H9 (cell line): Measurements from ENCODE around the gene CCDC30. TPM values are rescaled to one million over a fixed set of nuclear protein-coding genes. Genes with fewer than 3 reads are reported as not detected.

Experiments
- DNase-seq: peaks from one replicate; pipeline ENCODE4 v3.0.0-alpha.2; 2017
- H2AFZ ChIP-seq: one replicate; pipeline ENCODE4 v1.6.1; 2013; ENCODE audit warnings: mild to moderate bottlenecking, low read length, control low read depth, moderate library complexity
- H2AK5ac ChIP-seq: 2 replicates; pipeline ENCODE4 v1.6.1; 2013; ENCODE audit warnings: low read length, control low read depth, mixed read lengths; ENCODE audit not compliant: insufficient read length
- H2BK120ac ChIP-seq: one replicate; pipeline ENCODE4 v1.6.1; 2013; ENCODE audit warnings: low read depth, mild to moderate bottlenecking, low read length, control low read depth, inconsistent platforms; ENCODE audit not compliant: poor library complexity, severe bottlenecking
- H2BK12ac ChIP-seq: 2 replicates; pipeline ENCODE4 v1.6.1; 2013; ENCODE audit warnings: low read length, control low read depth, mixed read lengths, low read depth; ENCODE audit not compliant: insufficient read length
- H2BK15ac ChIP-seq: 2 replicates; pipeline ENCODE4 v1.6.1; 2013; ENCODE audit warnings: low read depth, low read length, control low read depth
- H2BK20ac ChIP-seq: one replicate; pipeline ENCODE4 v1.6.1; 2013; ENCODE audit warnings: low read depth, mild to moderate bottlenecking, low read length, control low read depth, inconsistent platforms; ENCODE audit not compliant: poor library complexity, severe bottlenecking
- H2BK5ac ChIP-seq: 2 replicates; pipeline ENCODE4 v1.6.1; 2013; ENCODE audit warnings: low read length, control low read depth, mixed read lengths; ENCODE audit not compliant: insufficient read length
- H3K14ac ChIP-seq: 2 replicates; pipeline ENCODE4 v1.6.1; 2013; ENCODE audit warnings: low read length, control low read depth; ENCODE audit not compliant: insufficient read depth
- H3K18ac ChIP-seq: 2 replicates; pipeline ENCODE4 v1.6.1; 2013; ENCODE audit warnings: low read depth, mild to moderate bottlenecking, mixed read lengths, low read length, control low read depth; ENCODE audit not compliant: insufficient read length
- H3K23ac ChIP-seq: 2 replicates; pipeline ENCODE4 v1.6.1; 2013; ENCODE audit warnings: low read length, control low read depth, mixed read lengths, low read depth; ENCODE audit not compliant: insufficient read length
- H3K23me2 ChIP-seq: 2 replicates; pipeline ENCODE4 v1.6.1; 2013; ENCODE audit warnings: low read depth, mild to moderate bottlenecking, mixed read lengths, low read length, control low read depth; ENCODE audit not compliant: insufficient read length, poor library complexity, severe bottlenecking
- H3K27ac ChIP-seq: 2 replicates; pipeline ENCODE4 v1.5.1; 2013; ENCODE audit warnings: low read length, control low read depth, mixed read lengths, low read depth; ENCODE audit not compliant: insufficient read length
- H3K27me3 ChIP-seq: 2 replicates; pipeline ENCODE4 v1.6.1; 2013; ENCODE audit warnings: low read length, control low read depth, inconsistent platforms; ENCODE audit not compliant: insufficient read depth
- H3K4ac ChIP-seq: 2 replicates; pipeline ENCODE4 v1.6.1; 2013; ENCODE audit warnings: low read depth, mild to moderate bottlenecking, control low read depth, inconsistent platforms, low read length, moderate library complexity
- H3K4me1 ChIP-seq: 2 replicates; pipeline ENCODE4 v1.6.1; 2013; ENCODE audit warnings: low read length, control low read depth, inconsistent platforms; ENCODE audit not compliant: insufficient read depth
- H3K4me2 ChIP-seq: 2 replicates; pipeline ENCODE4 v1.6.1; 2013; ENCODE audit warnings: low read length, control low read depth, mixed read lengths; ENCODE audit not compliant: insufficient read length, insufficient read depth
- H3K56ac ChIP-seq: 2 replicates; pipeline ENCODE4 v1.6.1; 2013; ENCODE audit warnings: low read depth, mild to moderate bottlenecking, mixed read lengths, low read length, control low read depth; ENCODE audit not compliant: insufficient read length
- H3K79me1 ChIP-seq: 2 replicates; pipeline ENCODE4 v1.6.1; 2013; ENCODE audit warnings: low read depth, mild to moderate bottlenecking, moderate library complexity, low read length, control low read depth, inconsistent platforms; ENCODE audit not compliant: insufficient read depth, poor library complexity, severe bottlenecking
- H3K79me2 ChIP-seq: 2 replicates; pipeline ENCODE4 v1.6.1; 2013; ENCODE audit warnings: low read length, control low read depth, inconsistent platforms; ENCODE audit not compliant: insufficient read depth
- H3K9ac ChIP-seq: 2 replicates; pipeline ENCODE4 v1.6.1; 2013; ENCODE audit warnings: low read length, control low read depth, mixed read lengths; ENCODE audit not compliant: insufficient read length; ENCODE audit errors: extremely low read depth
- H3K9me3 ChIP-seq: one replicate; pipeline ENCODE4 v1.6.1; 2013; ENCODE audit warnings: low read depth, low read length, inconsistent platforms; ENCODE audit not compliant: control insufficient read depth
- H3T11ph ChIP-seq: one replicate; pipeline ENCODE4 v1.6.1; 2013; ENCODE audit warnings: mild to moderate bottlenecking, low read length, control low read depth, inconsistent platforms
- H4K20me1 ChIP-seq: one replicate; pipeline ENCODE4 v1.6.1; 2013; ENCODE audit not compliant: control insufficient read depth, insufficient read length, insufficient read depth
- H4K5ac ChIP-seq: 2 replicates; pipeline ENCODE4 v1.6.1; 2013; ENCODE audit warnings: low read depth, mild to moderate bottlenecking, mixed read lengths, low read length, control low read depth; ENCODE audit not compliant: insufficient read length
- H4K8ac ChIP-seq: replicated peaks from 2 replicates; pipeline ENCODE4 v1.6.1; 2013; ENCODE audit warnings: low read length, control low read depth, mixed read lengths, low read depth; ENCODE audit not compliant: insufficient read length
- H4K91ac ChIP-seq: 2 replicates; pipeline ENCODE4 v1.6.1; 2013; ENCODE audit warnings: low read depth, mild to moderate bottlenecking, moderate library complexity, mixed read lengths, low read length, control low read depth; ENCODE audit not compliant: insufficient read length
- H3K27ac Mint-ChIP-seq, 3 experiments: 2 replicates in 2 of 3; 3 replicates in 1 of 3; pipeline ENCODE4 v1.8.0; 2020 to 2021; ENCODE audit warnings: mixed read lengths in 3 of 3, mild to moderate bottlenecking in 1 of 3, moderate library complexity in 1 of 3
- H3K27me3 Mint-ChIP-seq: 2 replicates; pipeline ENCODE4 v1.8.0; 2021; ENCODE audit warnings: low read depth, mild to moderate bottlenecking, moderate library complexity, mixed read lengths
- H3K36me3 Mint-ChIP-seq, 3 experiments: 2 replicates in 2 of 3; 3 replicates in 1 of 3; pipeline ENCODE4 v1.8.0; 2020 to 2021; ENCODE audit warnings: low read depth in 3 of 3, mixed read lengths in 3 of 3; ENCODE audit not compliant: insufficient read depth in 1 of 3
- H3K4me1 Mint-ChIP-seq, 2 experiments: 2 replicates each; pipeline ENCODE4 v1.8.0; 2020; ENCODE audit warnings: mixed read lengths in 2 of 2
- H3K4me3 Mint-ChIP-seq, 2 experiments: 2 replicates in 1 of 2; 3 replicates in 1 of 2; pipeline ENCODE4 v1.8.0; 2020 to 2021; ENCODE audit warnings: mild to moderate bottlenecking in 2 of 2, mixed read lengths in 2 of 2, moderate library complexity in 1 of 2
- H3K9me3 Mint-ChIP-seq, 2 experiments: 2 replicates in 1 of 2; 3 replicates in 1 of 2; pipeline ENCODE4 v1.8.0; 2020; ENCODE audit warnings: mild to moderate bottlenecking in 2 of 2, mixed read lengths in 2 of 2, moderate library complexity in 1 of 2
- WGBS: extraction: QIAGEN DNeasy Blood & Tissue Kit; methylation state at CpG from one replicate; pipeline ENCODE4 v1.1.7; 2013; ENCODE audit warnings: missing lambda C conversion rate, low lambda C conversion rate, mixed read lengths; ENCODE audit not compliant: insufficient read length; ENCODE audit errors: extremely low coverage; 5-methylcytosine and 5-hydroxymethylcytosine counted together
- total RNA-seq: library from RNA; stranded (reverse); gene quantifications from 2 replicates; pipeline ENCODE4 v1.2.1, GENCODE V29; 2021
- TF ChIP-seq, protein P1 (sequence below): fragments of 200-600 bp; sonication (generic); conservative IDR thresholded peaks from 3 replicates; pipeline ENCODE4 v1.8.0; 2021; ENCODE audit warnings: antibody characterized with exemption, mild to moderate bottlenecking

The CCDC30 gene
- total RNA-seq, 1 experiment from 2014 or later: 1.8 TPM

DNA sequence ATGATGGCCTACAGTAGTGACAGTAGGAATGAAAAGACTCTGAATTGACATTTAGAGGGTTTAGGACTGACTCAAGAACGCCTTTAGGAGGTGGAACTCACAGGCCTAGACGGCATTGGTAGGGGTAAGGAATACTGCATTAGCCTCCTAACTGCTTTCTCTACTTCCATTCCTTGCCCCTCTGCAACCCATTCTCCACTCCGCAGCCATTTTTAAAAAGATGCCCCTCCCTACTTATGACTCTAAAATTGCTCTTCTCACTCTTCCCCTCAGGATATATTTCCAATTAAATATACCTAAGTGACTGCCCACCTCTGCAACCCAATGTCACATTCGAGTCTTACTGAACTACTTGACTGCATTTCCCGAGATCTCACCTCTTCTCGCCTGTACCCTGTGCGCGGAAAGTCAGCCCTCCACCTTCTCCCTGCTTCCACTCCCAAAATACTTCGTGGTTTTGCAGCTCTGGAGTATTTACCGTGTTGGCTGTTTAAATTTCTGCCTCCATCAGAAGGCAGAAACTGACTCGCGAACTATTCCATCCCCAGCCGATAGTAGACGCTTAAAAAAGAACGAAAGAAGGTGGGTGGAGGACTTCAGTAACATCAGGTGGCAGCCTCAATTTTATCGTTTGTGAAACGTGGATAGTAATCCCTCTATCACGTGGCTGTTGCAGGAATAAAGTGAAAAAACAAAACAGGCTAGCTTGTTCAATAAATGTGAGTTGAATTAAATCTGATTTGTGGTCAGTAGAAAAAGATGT is 218.0 kb downstream of the CCDC30 start:
- no peak overlapping the region for H4K5ac ChIP-seq
- H2AFZ ChIP-seq: no peak overlapping the region
- H3K18ac ChIP-seq: no peak overlapping the region
- H3K4me1 Mint-ChIP-seq: peaks cover 38 to 40% of the 10 kb centered on the region in 2 experiments
- peak overlapping the region; percentile 95 for H3K9ac ChIP-seq
- peaks cover 2% of the 10 kb centered on the region for H3K4me1 ChIP-seq
- no peak for DNase-seq
- no peak overlapping the region for H2BK20ac ChIP-seq
- peak overlapping the region; percentile 93 to 97 for H3K4me3 Mint-ChIP-seq
- peak overlapping the region; percentile 70 to 98 (median 98); a peak in 5 of 7 replicates for H3K27ac Mint-ChIP-seq
- TF ChIP-seq, protein P1, sequence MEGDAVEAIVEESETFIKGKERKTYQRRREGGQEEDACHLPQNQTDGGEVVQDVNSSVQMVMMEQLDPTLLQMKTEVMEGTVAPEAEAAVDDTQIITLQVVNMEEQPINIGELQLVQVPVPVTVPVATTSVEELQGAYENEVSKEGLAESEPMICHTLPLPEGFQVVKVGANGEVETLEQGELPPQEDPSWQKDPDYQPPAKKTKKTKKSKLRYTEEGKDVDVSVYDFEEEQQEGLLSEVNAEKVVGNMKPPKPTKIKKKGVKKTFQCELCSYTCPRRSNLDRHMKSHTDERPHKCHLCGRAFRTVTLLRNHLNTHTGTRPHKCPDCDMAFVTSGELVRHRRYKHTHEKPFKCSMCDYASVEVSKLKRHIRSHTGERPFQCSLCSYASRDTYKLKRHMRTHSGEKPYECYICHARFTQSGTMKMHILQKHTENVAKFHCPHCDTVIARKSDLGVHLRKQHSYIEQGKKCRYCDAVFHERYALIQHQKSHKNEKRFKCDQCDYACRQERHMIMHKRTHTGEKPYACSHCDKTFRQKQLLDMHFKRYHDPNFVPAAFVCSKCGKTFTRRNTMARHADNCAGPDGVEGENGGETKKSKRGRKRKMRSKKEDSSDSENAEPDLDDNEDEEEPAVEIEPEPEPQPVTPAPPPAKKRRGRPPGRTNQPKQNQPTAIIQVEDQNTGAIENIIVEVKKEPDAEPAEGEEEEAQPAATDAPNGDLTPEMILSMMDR: no peak
- H3K27me3 Mint-ChIP-seq: no peaks in the 10 kb centered on the region
- no peak overlapping the region for H2BK15ac ChIP-seq
- H2BK120ac ChIP-seq: no peak overlapping the region
- H3K9me3 Mint-ChIP-seq: no peaks in the 10 kb centered on the region
- no peak overlapping the region for H3K56ac ChIP-seq
- H3T11ph ChIP-seq: no peak overlapping the region
- no peak overlapping the region for H3K27ac ChIP-seq
- H3K23me2 ChIP-seq: peaks cover 15% of the 10 kb centered on the region
- H3K4ac ChIP-seq: no peak overlapping the region
- H3K4me2 ChIP-seq: peak overlapping the region; percentile 99
- no peak overlapping the region for H2BK12ac ChIP-seq
- no peak overlapping the region for H3K23ac ChIP-seq
- H4K8ac ChIP-seq: no peak overlapping the region
- H3K79me1 ChIP-seq: no peaks in the 10 kb centered on the region
- no peak overlapping the region for H2AK5ac ChIP-seq
- H3K36me3 Mint-ChIP-seq: peaks cover 25 to 32% (median 32%) of the 10 kb centered on the region in 3 experiments
- no CpG with 5 or more reads among the region's 18 CpGs for WGBS
- H4K20me1 ChIP-seq: no peaks in the 10 kb centered on the region
- no peaks in the 10 kb centered on the region for H3K9me3 ChIP-seq
- no peak overlapping the region for H4K91ac ChIP-seq
- H3K79me2 ChIP-seq: peaks cover 33% of the 10 kb centered on the region
- H3K27me3 ChIP-seq: no peaks in the 10 kb centered on the region
- 0 out of 2 replicates have a peak overlapping the region, but pooled peaks have one; percentile 18 for H3K14ac ChIP-seq
- H2BK5ac ChIP-seq: no peak overlapping the region
